Sciatic nerve (tissue), 2 donors: ENCODE results near the gene ESRP2. TPM values are rescaled to one million over a fixed set of nuclear protein-coding genes. Genes with fewer than 3 reads are reported as not detected.

ENCODE experiments used
- ATAC-seq: fragments of 200-7000 bp; cut with Tn5 transposase; one replicate; pipeline ENCODE4 v1.9.1; 2020; ENCODE audit warnings: mild to moderate bottlenecking, moderate library complexity
- DNase-seq: peaks from one replicate; pipeline ENCODE4 v3.0.0-alpha.2; 2020; ENCODE audit warnings: low spot score
- intact Hi-C: fragments of 100-400 bp; cut with DNase I; formaldehyde crosslinking; loops from one replicate; pipeline ENCODE4 v1.14.2; 2022
- total RNA-seq: library from RNA; stranded (reverse); fragmentation: NEBNext Ultra II Directional; extraction: Animal tissue kit (Norgen Biotek cat#: 25700); gene quantifications from one replicate; pipeline ENCODE4 v1.2.1, GENCODE V29; 2021
- donor health status: DM: no; HTN: no; CAD: no.
- donor health status: DM: no; HTN: no; CAD: no.

Gene ESRP2
- total RNA-seq, 1 donor from 2014 or later, result 0.36 TPM

DNA sequence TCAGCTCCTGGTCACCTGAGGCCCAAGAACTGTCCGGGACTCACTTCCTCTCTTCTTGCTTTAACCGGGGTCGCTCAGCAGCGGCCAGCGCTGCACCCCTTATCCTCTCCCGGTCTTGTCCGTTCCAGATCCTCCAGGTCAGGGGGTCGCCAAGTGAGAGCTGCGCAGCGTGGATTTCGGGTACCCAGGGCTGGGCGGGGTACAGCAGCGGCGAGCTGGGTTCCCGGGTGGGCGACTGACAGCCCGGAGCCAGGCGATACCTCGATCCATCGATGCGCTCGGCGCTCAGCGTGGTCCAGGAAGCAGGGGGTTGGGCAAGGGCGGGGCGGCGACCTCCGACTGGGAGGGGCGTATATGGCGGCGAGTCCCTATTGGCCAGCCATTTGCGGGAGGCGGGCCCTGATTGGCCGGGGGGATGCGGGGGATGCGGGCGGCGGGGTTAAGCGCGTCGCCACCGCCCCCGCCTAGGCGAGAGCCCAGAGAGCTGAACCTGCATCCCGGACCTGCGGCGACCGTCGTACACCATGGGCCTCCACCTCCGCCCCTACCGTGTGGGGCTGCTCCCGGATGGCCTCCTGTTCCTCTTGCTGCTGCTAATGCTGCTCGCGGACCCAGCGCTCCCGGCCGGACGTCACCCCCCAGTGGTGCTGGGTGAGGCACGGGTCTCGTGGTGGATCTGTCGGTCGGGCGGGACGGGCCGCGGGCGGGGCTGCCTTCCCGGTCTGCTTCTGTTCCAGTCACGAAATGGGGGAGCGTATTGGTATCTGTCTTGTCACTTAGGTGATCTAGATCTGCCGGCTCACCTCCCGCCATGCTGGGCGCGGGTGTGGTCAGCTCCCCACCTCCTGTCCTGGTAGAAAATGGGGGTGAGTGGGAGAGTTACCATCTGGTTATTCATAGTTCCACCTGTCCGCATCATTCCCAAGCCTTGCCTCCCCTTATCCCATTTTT, 9.3 kb upstream of the ESRP2 start, which contains the start of gene PLA2G15:
Gene PLA2G15, plus strand, starts transcription at position 471 of the 951 bp plus-strand sequence. Its CDS starts 54 bp downstream, at position 525.
- intact Hi-C loops, result no loop called here
- peak; percentile 98 for ATAC-seq
- peak; percentile 99 for DNase-seq

- DNase-seq (no peak), ATAC-seq (peak; percentile 1)
- intact Hi-C loops, result no loop called here
Observed at GRCh38 chr16:68244481-68244902, 8.6 kb upstream of the ESRP2 start.

GRCh38 chr16:68242926-68243858, 7.3 kb upstream of the ESRP2 start:
- intact Hi-C loops, result no loop called here
- DNase-seq (no peak), ATAC-seq (no peak)

- ATAC-seq (no peak), DNase-seq (no peak)
- intact Hi-C loops, result no loop called here
Observed at GRCh38 chr16:68242085-68242484, 6.2 kb upstream of the ESRP2 start.

- DNase-seq, result no peak
- no peak for ATAC-seq
- intact Hi-C loops, result loop anchor here (10.0 kb wide), 1 partner anchor 153 kb away; the partner anchor contains the start of gene NFATC3
Observed at GRCh38 chr16:68238029-68238345, 2.1 kb upstream of the ESRP2 start.

- DNase-seq (peak; percentile 98), ATAC-seq (peak; percentile 94)
- intact Hi-C loops, result loop anchor here (10.0 kb wide), 1 partner anchor 153 kb away; the partner anchor contains the start of gene NFATC3
Observed at GRCh38 chr16:68237243-68238028, 1.5 kb upstream of the ESRP2 start.

- intact Hi-C loops, result loop anchor here (10.0 kb wide), 1 partner anchor 152 kb away; the partner anchor contains the start of gene NFATC3
- no peak for DNase-seq
- ATAC-seq, result peak; percentile 8
Observed at GRCh38 chr16:68236826-68237242, 907 bp upstream of the ESRP2 start.

DNA sequence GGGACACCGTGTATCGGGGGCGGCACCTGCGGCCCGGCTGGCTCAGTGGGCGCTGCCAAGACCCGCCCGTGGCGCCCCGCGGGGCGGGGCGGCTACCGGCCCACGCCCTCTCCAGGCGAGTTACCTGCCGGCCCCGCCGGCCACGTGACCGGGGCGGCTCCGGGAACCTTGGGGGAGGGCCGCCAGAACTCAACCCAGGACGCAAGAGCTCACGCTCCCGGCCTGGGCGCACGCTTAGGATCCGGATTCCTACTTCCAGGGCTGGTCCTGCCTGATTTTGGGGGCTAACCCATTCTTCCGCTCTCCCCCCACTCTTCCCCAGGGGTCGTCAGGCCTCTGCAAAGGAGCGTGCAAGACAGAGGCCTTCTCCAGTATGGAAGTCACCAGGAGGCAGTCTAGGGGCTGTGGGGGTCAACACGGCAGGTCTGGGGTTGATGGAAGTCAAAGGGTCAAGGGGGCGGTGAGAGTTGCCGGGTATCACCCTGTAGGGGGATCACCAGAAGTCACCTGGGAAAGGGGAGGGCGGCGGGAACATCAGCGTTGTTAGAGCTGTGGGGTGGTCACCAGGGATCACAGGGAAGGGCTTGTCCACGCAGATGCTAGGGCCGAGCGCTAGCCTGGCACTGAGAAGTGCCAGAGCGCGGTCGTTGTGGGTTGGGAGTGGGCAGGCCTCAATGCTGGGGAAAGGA, 354 bp upstream of the ESRP2 start:
- DNase-seq, result no peak
- ATAC-seq, result no peak
- intact Hi-C loops, result loop anchor here (10.0 kb wide), 1 partner anchor 151 kb away; the partner anchor contains the start of gene NFATC3

GRCh38 chr16:68235108-68235886, 630 bp downstream of the ESRP2 start:
- ATAC-seq (no peak), DNase-seq (no peak)
- intact Hi-C loops, result loop anchor here (10.0 kb wide), 1 partner anchor 150 kb away; the partner anchor contains the start of gene NFATC3

DNA sequence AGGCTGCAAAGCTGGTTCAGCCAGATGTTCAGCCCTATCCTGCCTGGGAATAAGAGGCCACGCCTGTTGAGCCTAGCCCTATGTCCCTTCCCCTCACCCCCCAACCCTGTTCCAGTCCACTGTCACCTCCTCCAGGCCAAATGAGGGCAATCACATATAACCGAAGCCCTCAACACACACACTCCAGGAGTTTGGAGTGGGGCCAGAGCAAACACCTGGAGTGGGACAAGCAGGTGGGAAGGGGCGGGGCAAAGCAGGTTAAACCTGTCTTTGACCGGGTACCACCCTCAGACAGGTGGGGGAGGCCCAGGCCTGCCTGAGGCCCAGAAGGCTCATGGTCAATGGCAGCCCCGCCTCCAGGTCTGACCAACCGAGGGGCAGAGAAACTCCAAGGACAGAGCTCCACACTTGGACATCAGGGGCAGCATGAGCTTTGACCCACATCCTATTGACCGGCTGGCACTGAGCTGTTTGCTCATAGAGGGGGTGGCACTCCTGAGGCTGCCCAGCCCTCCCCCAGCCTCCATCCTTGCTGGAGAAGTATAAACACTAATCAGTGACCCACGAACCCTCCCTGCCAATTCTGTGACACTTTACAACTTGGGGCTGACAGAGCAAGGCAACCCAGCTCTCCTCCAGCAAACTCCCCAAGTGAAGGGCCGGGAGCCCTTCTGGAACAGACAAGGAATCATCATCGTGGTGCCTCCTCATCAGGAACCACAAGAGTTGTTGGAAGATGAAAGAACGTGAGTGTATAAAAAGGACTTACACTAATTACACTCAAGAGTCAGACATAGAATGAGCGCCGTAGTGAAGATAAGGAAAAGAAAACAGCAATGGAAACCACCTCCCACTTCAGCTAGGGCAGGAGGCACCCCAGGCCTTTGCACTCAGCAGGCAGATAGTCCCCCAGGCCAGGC, 1.5 kb downstream of the ESRP2 start:
- DNase-seq (no peak), ATAC-seq (no peak)
- intact Hi-C loops, result loop anchor here (10.0 kb wide), 1 partner anchor 150 kb away; the partner anchor contains the start of gene NFATC3

- no peak for ATAC-seq
- intact Hi-C loops, result loop anchor here (10.0 kb wide), 1 partner anchor 149 kb away; the partner anchor contains the start of gene NFATC3
- DNase-seq, result no peak
Observed at GRCh38 chr16:68233835-68234187, 2.1 kb downstream of the ESRP2 start.

DNA sequence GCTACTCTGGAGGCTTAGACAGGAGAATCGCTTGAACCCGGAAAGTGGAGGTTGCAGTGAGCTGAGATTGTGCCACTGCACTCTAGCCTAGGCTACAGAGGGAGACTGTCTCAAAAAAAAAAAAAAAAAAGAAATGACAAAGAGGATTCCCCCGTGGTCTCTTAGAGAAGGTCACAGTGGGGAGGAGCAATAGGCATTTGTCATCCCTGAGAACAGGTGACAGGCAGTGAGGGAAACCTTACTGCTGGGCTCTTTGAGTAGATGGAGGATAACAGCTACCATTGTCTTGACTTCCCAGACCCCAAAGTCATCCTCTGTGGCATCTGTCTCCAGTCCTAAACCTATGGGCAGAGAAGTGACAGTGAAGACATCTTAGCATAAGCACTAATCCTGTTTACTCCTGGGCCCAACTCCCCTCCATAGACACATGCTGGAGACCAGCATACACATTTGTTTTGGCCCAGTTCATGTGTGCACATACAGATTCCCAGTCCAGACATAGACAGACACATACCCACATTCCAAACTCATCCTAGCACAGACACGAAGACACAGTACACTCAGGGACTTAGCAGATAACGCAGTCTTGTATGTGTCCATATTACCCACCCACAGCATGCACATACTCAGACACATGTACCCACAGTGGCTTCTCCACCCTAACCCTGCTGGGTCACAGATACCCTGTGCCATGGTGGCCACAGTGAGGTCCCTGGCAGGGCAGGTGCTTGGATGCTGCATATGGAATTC, 2.7 kb downstream of the ESRP2 start:
- intact Hi-C loops, result loop anchor here (10.0 kb wide), 1 partner anchor 148 kb away; the partner anchor contains the start of gene NFATC3
- peak; percentile 56 for DNase-seq
- ATAC-seq, result no peak

DNA sequence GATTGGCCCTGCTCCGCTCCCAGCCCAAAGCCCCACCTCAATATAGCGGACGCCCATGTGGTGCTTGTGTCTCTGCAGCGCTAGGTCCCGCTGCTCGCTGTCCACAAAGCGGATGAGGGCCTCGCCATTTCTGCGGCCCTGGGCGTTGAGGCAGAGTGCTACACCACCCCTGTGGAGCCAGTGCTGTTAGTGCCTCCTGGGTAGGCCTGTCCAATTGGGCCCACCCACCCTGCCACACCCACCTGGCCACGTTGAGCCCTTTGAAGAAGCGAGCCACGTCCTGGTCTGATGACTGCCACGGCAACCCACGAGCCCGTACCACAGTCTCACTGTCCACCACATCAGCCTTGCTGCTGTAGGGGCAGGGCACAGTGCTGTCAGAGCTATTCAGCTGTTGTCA, 3.6 kb downstream of the ESRP2 start:
- intact Hi-C loops, result loop anchor here (10.0 kb wide), 1 partner anchor 148 kb away; the partner anchor contains the start of gene NFATC3
- DNase-seq (peak; percentile 57), ATAC-seq (no peak)

DNA sequence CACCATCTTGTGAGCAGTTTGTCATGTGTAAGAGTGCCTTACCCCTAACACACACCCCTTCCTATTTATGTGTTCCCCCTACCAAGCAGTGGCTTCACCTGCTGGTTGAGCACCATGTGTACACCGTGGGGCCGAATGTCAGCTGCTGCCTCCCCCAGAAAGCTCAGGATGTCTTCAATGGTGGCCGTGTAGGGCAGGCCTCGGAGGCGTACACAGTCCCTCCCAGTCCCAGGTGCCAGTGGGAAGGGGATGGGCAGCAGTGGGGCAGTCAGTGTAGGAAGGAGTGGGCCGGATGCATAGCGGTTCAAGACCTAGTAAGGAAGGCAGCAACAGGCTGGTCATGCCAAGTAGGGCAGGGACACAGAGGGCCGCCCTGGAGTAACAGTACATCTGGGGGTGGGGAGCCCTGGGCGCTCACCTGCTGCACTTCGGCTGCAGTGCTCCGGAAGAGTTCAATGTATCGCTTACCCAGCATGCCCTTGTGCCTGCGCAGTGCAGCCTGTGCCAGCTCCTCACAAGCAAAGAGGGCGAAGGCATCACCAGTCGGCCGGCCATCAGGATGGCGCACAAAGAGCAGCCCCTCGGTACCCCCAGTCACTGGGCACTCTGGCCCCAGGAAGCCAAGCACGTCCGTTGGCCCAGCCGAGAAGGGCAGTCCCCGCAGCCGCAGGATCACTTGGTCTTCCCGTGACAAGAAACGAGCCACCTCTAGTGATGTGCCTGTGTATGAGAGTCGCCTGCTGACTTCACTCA, 4.4 kb downstream of the ESRP2 start:
- DNase-seq (no peak), ATAC-seq (no peak)

More for the DNA sequence above, 4.4 kb downstream of the ESRP2 start:
- intact Hi-C loops, result loop anchor here (10.0 kb wide), 1 partner anchor 147 kb away; the partner anchor contains the start of gene NFATC3
